Large intestine (tissue), 3 donors: ENCODE data around the gene SPPL3. TPM values are rescaled to one million over a fixed set of nuclear protein-coding genes. Genes with fewer than 3 reads are reported as not detected.
A peak's percentile ranks its signal among the peaks of the same experiment; 100 is the strongest.

Experiments used
- DNase-seq, 2 donors: peaks; one replicate each; pipeline versions ENCODE4 v3.0.0 to v3.0.0-alpha.2; 2013
- H3K27ac ChIP-seq: one replicate; pipeline ENCODE4 v1.5.1; 2013; ENCODE audit warnings: low read length
- H3K27me3 ChIP-seq: 2 replicates; pipeline ENCODE4 v1.6.1; 2013; ENCODE audit warnings: low read length; ENCODE audit not compliant: control insufficient read depth, insufficient read depth
- H3K36me3 ChIP-seq: 2 replicates; pipeline ENCODE4 v1.6.1; 2013; ENCODE audit warnings: low read length; ENCODE audit not compliant: control insufficient read depth, insufficient read depth
- H3K4me1 ChIP-seq: one replicate; pipeline ENCODE4 v1.6.1; 2013; ENCODE audit warnings: low read length; ENCODE audit not compliant: control insufficient read depth, insufficient read depth
- H3K4me3 ChIP-seq: one replicate; pipeline ENCODE4 v1.5.1; 2013; ENCODE audit warnings: low read length
- H3K9me3 ChIP-seq: one replicate; pipeline ENCODE4 v1.6.1; 2013; ENCODE audit warnings: mild to moderate bottlenecking, low read depth, low read length, moderate library complexity; ENCODE audit not compliant: control insufficient read depth
- WGBS: methylation state at CpG from one replicate; pipeline ENCODE4 v1.1.5; 2013; ENCODE audit warnings: low lambda C conversion rate; ENCODE audit not compliant: insufficient coverage; 5-methylcytosine and 5-hydroxymethylcytosine counted together
- polyA plus RNA-seq: library from polyadenylated mRNA; unstranded; fragments of 120-200 nt; gene quantifications from one replicate; pipeline ENCODE4 v1.2.1, GENCODE V29; 2013

Gene SPPL3
- polyA plus RNA-seq, 1 donor, result 48.1 TPM

- no peak overlapping the region for H3K4me3 ChIP-seq
- H3K4me1 ChIP-seq, result no peaks in the 10 kb centered on the region
- no peak overlapping the region for H3K27ac ChIP-seq
- H3K9me3 ChIP-seq, result no peaks in the 10 kb centered on the region
- H3K36me3 ChIP-seq, result no peaks in the 10 kb centered on the region
- no peak for DNase-seq
- WGBS, result 83% methylated on average over 1 of the region's 5 CpGs
- H3K27me3 ChIP-seq, result no peaks in the 10 kb centered on the region
Measured at GRCh38 chr12:120940006-120940405, 35.8 kb upstream of the SPPL3 start.

- DNase-seq, result no peak
- no CpG with 5 or more reads among the region's 3 CpGs for WGBS
- Histone ChIP-seq H3K4me3 (no peak overlapping the region), H3K4me1 (no peaks in the 10 kb centered on the region), H3K27ac (no peak overlapping the region), H3K9me3 (no peaks in the 10 kb centered on the region), H3K36me3 (no peaks in the 10 kb centered on the region), H3K27me3 (no peaks in the 10 kb centered on the region)
Measured at GRCh38 chr12:120939523-120939922, 35.4 kb upstream of the SPPL3 start.

- Histone ChIP-seq H3K4me1 (no peaks in the 10 kb centered on the region), H3K36me3 (no peaks in the 10 kb centered on the region), H3K4me3 (no peak overlapping the region), H3K27ac (no peak overlapping the region), H3K27me3 (no peaks in the 10 kb centered on the region), H3K9me3 (no peaks in the 10 kb centered on the region)
- no peak for DNase-seq
- WGBS, result no CpG with 5 or more reads among the region's 3 CpGs
Measured at GRCh38 chr12:120938496-120938895, 34.3 kb upstream of the SPPL3 start.

GRCh38 chr12:120936197-120936596 is 32.0 kb upstream of the SPPL3 start:
- H3K4me1 ChIP-seq, result no peaks in the 10 kb centered on the region
- H3K9me3 ChIP-seq, result no peaks in the 10 kb centered on the region
- H3K4me3 ChIP-seq, result no peak overlapping the region
- H3K36me3 ChIP-seq, result no peaks in the 10 kb centered on the region
- DNase-seq, result no peak
- no CpG with 5 or more reads among the region's 2 CpGs for WGBS
- H3K27me3 ChIP-seq, result no peaks in the 10 kb centered on the region
- H3K27ac ChIP-seq, result no peak overlapping the region

- no peaks in the 10 kb centered on the region for H3K27me3 ChIP-seq
- no peak for DNase-seq
- peaks cover 2% of the 10 kb centered on the region for H3K4me1 ChIP-seq
- H3K27ac ChIP-seq, result no peak overlapping the region
- no peak overlapping the region for H3K4me3 ChIP-seq
- no CpG with 5 or more reads among the region's 6 CpGs for WGBS
- H3K9me3 ChIP-seq, result no peaks in the 10 kb centered on the region
- H3K36me3 ChIP-seq, result no peaks in the 10 kb centered on the region
Measured at GRCh38 chr12:120933786-120934185, 29.6 kb upstream of the SPPL3 start.

GRCh38 chr12:120932956-120933526 is 28.9 kb upstream of the SPPL3 start:
- Histone ChIP-seq H3K9me3 (no peaks in the 10 kb centered on the region), H3K4me1 (peaks cover 4% of the 10 kb centered on the region), H3K27ac (no peak overlapping the region), H3K4me3 (no peak overlapping the region), H3K27me3 (no peaks in the 10 kb centered on the region), H3K36me3 (no peaks in the 10 kb centered on the region)
- 80% methylated on average over 1 of the region's 9 CpGs for WGBS
- no peak for DNase-seq

GRCh38 chr12:120932058-120932457 is 27.9 kb upstream of the SPPL3 start:
- Histone ChIP-seq H3K27ac (no peak overlapping the region), H3K9me3 (no peaks in the 10 kb centered on the region), H3K4me1 (peaks cover 4% of the 10 kb centered on the region), H3K27me3 (no peaks in the 10 kb centered on the region), H3K36me3 (no peaks in the 10 kb centered on the region), H3K4me3 (no peak overlapping the region)
- DNase-seq, result no peak
- WGBS, result 100% methylated on average over 1 of the region's 7 CpGs

- Histone ChIP-seq H3K27ac (no peak overlapping the region), H3K4me3 (no peak overlapping the region), H3K36me3 (no peaks in the 10 kb centered on the region), H3K27me3 (no peaks in the 10 kb centered on the region), H3K9me3 (no peaks in the 10 kb centered on the region), H3K4me1 (peaks cover 4% of the 10 kb centered on the region)
- 100% methylated on average over 1 of the region's 5 CpGs for WGBS
- no peak for DNase-seq
Measured at GRCh38 chr12:120930032-120930431, 25.9 kb upstream of the SPPL3 start.

- Histone ChIP-seq H3K27ac (peak overlapping the region; percentile 36), H3K4me1 (peaks cover 4% of the 10 kb centered on the region)
- DNase-seq, result peak; percentile 71 to 83
Measured at GRCh38 chr12:120928864-120929652, 24.9 kb upstream of the SPPL3 start.

GRCh38 chr12:120925740-120926563 is 21.8 kb upstream of the SPPL3 start:
- Histone ChIP-seq H3K27ac (no peak overlapping the region), H3K36me3 (no peaks in the 10 kb centered on the region), H3K27me3 (no peaks in the 10 kb centered on the region), H3K9me3 (no peaks in the 10 kb centered on the region), H3K4me1 (peaks cover 4% of the 10 kb centered on the region), H3K4me3 (no peak overlapping the region)
- DNase-seq, result no peak
- no CpG with 5 or more reads among the region's 15 CpGs for WGBS

More at GRCh38 chr12:120928864-120929652, 24.9 kb upstream of the SPPL3 start:
- H3K4me3 ChIP-seq, result no peak overlapping the region
- no peaks in the 10 kb centered on the region for H3K9me3 ChIP-seq
- no CpG with 5 or more reads among the region's 13 CpGs for WGBS
- H3K36me3 ChIP-seq, result no peaks in the 10 kb centered on the region
- H3K27me3 ChIP-seq, result no peaks in the 10 kb centered on the region
